GM12878 (cell line): Measurements from ENCODE around the gene MAST2. TPM values are rescaled to one million over a fixed set of nuclear protein-coding genes. Genes with fewer than 3 reads are reported as not detected.

Source experiments
- ATAC-seq: fragments of 200-7000 bp; cut with Tn5 transposase; 3 replicates; pipeline ENCODE4 v1.9.1; 2020; ENCODE audit warnings: mild to moderate bottlenecking, moderate library complexity
- BruUV-seq: library from RNA; stranded (reverse); fragments of 400-500 nt; replicated peaks from 2 replicates; lab custom pipeline; 2021; lab: Mats Ljungman, UMichigan
- CTCF ChIA-PET: fragments of 300-600 bp; sonication (Branson Sonifier 250); formaldehyde crosslinking; extraction: SDS; loops from one replicate; lab custom pipeline; 2021; ENCODE audit warnings: inconsistent platforms; lab: Yijun Ruan, JAX
- POLR2A ChIA-PET: fragments of 350-600 bp; formaldehyde crosslinking; extraction: SDS; loops from one replicate; lab custom pipeline; 2021; ENCODE audit warnings: inconsistent platforms; lab: Charles Lee
- RAD21 ChIA-PET: fragments of 300-600 bp; sonication (Branson Sonifier 250); formaldehyde crosslinking; loops from one replicate; lab custom pipeline; 2023; ENCODE audit warnings: antibody characterized with exemption; ENCODE audit not compliant: unreplicated experiment; lab: Charles Lee
- SMC1A ChIA-PET: fragments of 300-600 bp; sonication (Branson Sonifier 250); formaldehyde crosslinking; loops from one replicate; lab custom pipeline; 2023; ENCODE audit not compliant: unreplicated experiment, uncharacterized antibody; lab: Charles Lee
- DNase-seq: peaks from one replicate; pipeline ENCODE4 v3.0.0-alpha.2; 2011; ENCODE audit warnings: low read depth, low spot score
- FAIRE-seq: peaks from 3 replicates; lab custom pipeline; 2011; peaks lifted over from hg19 to GRCh38; lab: Jason Lieb, UNC
- H2AFZ ChIP-seq: 2 replicates; pipeline ENCODE4 v1.6.0; 2011; ENCODE audit warnings: low read depth, low read length, control low read depth; ENCODE audit not compliant: control insufficient read depth
- H3K27ac ChIP-seq: 2 replicates; pipeline ENCODE4 v1.5.1; 2011; ENCODE audit warnings: control low read depth; ENCODE audit not compliant: control insufficient read depth, insufficient read depth
- H3K27me3 ChIP-seq, 2 experiments: replicated peaks in 1 of 2; 2 replicates each; pipeline versions ENCODE4 v1.6.0 to v1.6.1; 2011; ENCODE audit warnings: low read length in 1 of 2; ENCODE audit not compliant: control insufficient read depth in 2 of 2, insufficient read depth in 2 of 2
- H3K36me3 ChIP-seq, 2 experiments: 2 replicates each; pipeline ENCODE4 v1.5.1; 2011; ENCODE audit warnings: low read length in 1 of 2; ENCODE audit not compliant: control insufficient read depth in 2 of 2, insufficient read depth in 2 of 2
- H3K4me1 ChIP-seq: 2 replicates; pipeline ENCODE4 v1.6.1; 2011; ENCODE audit warnings: mild to moderate bottlenecking, low read length, moderate library complexity, mixed read lengths; ENCODE audit not compliant: control insufficient read depth, insufficient read depth
- H3K4me2 ChIP-seq: 2 replicates; pipeline ENCODE4 v1.6.0; 2011; ENCODE audit warnings: control low read depth; ENCODE audit not compliant: control insufficient read depth, insufficient read depth
- H3K4me3 ChIP-seq: fragments of 200-600 bp; sonication (generic); 2 replicates; pipeline ENCODE4 v1.5.1; 2016
- H3K79me2 ChIP-seq: 2 replicates; pipeline ENCODE4 v1.6.0; 2011; ENCODE audit warnings: low read length; ENCODE audit not compliant: control insufficient read depth, insufficient read depth
- H3K9ac ChIP-seq: 2 replicates; pipeline ENCODE4 v1.8.0; 2011; ENCODE audit warnings: low read length, control low read depth, mixed read lengths; ENCODE audit not compliant: control insufficient read depth, insufficient read depth
- H3K9me3 ChIP-seq: replicated peaks from 3 replicates; pipeline ENCODE4 v1.5.1; 2011; ENCODE audit warnings: mild to moderate bottlenecking, low read length; ENCODE audit not compliant: control insufficient read depth, insufficient read depth
- H4K20me1 ChIP-seq: 2 replicates; pipeline ENCODE4 v1.6.0; 2011; ENCODE audit not compliant: control insufficient read depth, insufficient read depth
- FOXM1 ChIP-seq: IDR thresholded peaks from 2 replicates; pipeline ENCODE4 v1.6.1; 2012; ENCODE audit warnings: low read depth, mild to moderate bottlenecking, inconsistent platforms, low read length, moderate library complexity
- NR2F1 ChIP-seq: fragments of 450-650 bp; conservative IDR thresholded peaks from 2 replicates; pipeline ENCODE4 v1.6.1; 2017; ENCODE audit warnings: mild to moderate bottlenecking
- YBX1 ChIP-seq: fragments of 450-650 bp; IDR thresholded peaks from 2 replicates; pipeline ENCODE4 v1.6.1; 2016; ENCODE audit warnings: antibody characterized with exemption
- YY1 ChIP-seq: IDR thresholded peaks from 2 replicates; pipeline ENCODE4 v1.6.1; 2011; ENCODE audit warnings: low read depth, mild to moderate bottlenecking, low read length
- ZNF384 ChIP-seq: IDR thresholded peaks from 2 replicates; pipeline ENCODE4 v1.6.1; 2012; ENCODE audit warnings: low read depth, mild to moderate bottlenecking, low read length, improper control_type of control experiment, borderline replicate concordance
- WGBS: methylation state at CpG from one replicate; pipeline ENCODE4 v1.1.6; 2016; ENCODE audit warnings: low lambda C conversion rate; ENCODE audit not compliant: insufficient replicate concordance, insufficient coverage; ENCODE audit errors: missing lambda C conversion rate; 5-methylcytosine and 5-hydroxymethylcytosine counted together
- in situ Hi-C: fragments of 300-500 bp; cut with MboI; formaldehyde crosslinking; loops from 9 replicates; pipeline ENCODE4 v1.14.3; 2018; ENCODE audit warnings: mixed read lengths
- intact Hi-C: fragments of 100-400 bp; cut with micrococcal nuclease; formaldehyde crosslinking; loops from one replicate; pipeline ENCODE4 v1.14.2; 2022; ENCODE audit not compliant: unreplicated experiment
- polyA plus RNA-seq, 11 experiments: library from polyadenylated mRNA; depleted of rRNA in 4 of 11; unstranded in 6 of 11; stranded (reverse) in 5 of 11; fragments of >200 nt; fragmentation: Nextera tagmentation in 4 of 11; fragmentation: Illumina TruSeq in 1 of 11; extraction: Ambion mirVana in 4 of 11; extraction: Trizol in 1 of 11; gene quantifications; 1 replicate in 1 of 11; 2 replicates in 10 of 11; pipeline versions ENCODE4 v1.2.1 to v1.2.3, GENCODE V29; 2011 to 2016; ENCODE audit warnings: inconsistent platforms in 2 of 11, missing spikeins in 2 of 11, low read depth in 1 of 11
- total RNA-seq, 4 experiments: library from RNA; depleted of rRNA in 3 of 4; stranded (reverse); fragments of >200 nt in 3 of 4; fragmentation: Illumina TruSeq in 1 of 4; extraction: Trizol in 1 of 4; gene quantifications; 2 replicates each; pipeline versions ENCODE4 v1.2.1 to v1.2.3, GENCODE V29; 2013 to 2021
- TF ChIP-seq, protein P1 (sequence below): fragments of 450-650 bp; IDR thresholded peaks from 2 replicates; pipeline ENCODE4 v1.6.1; 2016; ENCODE audit warnings: mild to moderate bottlenecking
- TF ChIP-seq, protein P2 (sequence below): IDR thresholded peaks from 2 replicates; pipeline ENCODE4 v1.6.1; 2011; ENCODE audit warnings: borderline replicate concordance, low read depth, mild to moderate bottlenecking, moderate library complexity, mixed read lengths, low read length; ENCODE audit not compliant: insufficient read depth; ENCODE audit errors: extremely low read length
- TF ChIP-seq, protein P3 (sequence below): IDR thresholded peaks from 2 replicates; pipeline ENCODE4 v1.6.1; 2012; ENCODE audit warnings: improper control_type of control experiment, low read depth, low read length; ENCODE audit not compliant: insufficient replicate concordance

Gene MAST2
- total and polyA plus RNA-seq, 10 of the 15 experiments (the other 5 are each of a cell fraction or from before 2014, with no cell fraction given), result 1.0 to 28.7 (median 13.8) TPM

DNA sequence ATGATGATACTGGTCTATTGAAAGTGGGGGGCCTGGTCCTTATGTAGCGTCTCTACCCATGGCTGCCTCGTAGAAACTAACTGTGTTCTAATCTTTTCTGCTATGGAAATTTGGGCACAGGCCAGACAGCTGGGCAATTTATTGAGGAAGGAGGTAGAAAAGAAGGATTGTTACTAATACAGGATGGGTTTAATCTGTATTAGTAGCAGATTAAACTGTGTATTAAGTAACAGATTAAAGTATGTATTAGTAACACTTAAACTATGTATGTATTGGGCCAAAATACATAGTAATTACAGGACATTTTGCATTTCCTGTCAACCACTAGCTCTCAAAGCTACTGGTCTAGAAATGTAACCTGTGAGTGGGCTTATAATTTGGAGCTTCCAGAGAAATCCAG, 142.0 kb downstream of the MAST2 start:
- BruUV-seq, result no TSS peak
- in situ Hi-C loops, result no loop called here
- WGBS, result 21% methylated on average over 2 of the region's 2 CpGs

More for the DNA sequence above, 142.0 kb downstream of the MAST2 start:
- CTCF ChIA-PET, result no interaction called here
- H3K4me2 ChIP-seq, result no peak overlapping the region
- DNase-seq, result no peak
- SMC1A ChIA-PET, result no interaction called here
- H3K36me3 ChIP-seq, result no peaks in the 10 kb centered on the region
- no peaks in the 10 kb centered on the region for H4K20me1 ChIP-seq
- intact Hi-C loops, result no loop called here
- no peak overlapping the region for H3K4me3 ChIP-seq
- TF ChIP-seq ZNF384 (no peak), YBX1 (no peak), FOXM1 (no peak), YY1 (no peak), NR2F1 (no peak)
- TF ChIP-seq, protein P1, sequence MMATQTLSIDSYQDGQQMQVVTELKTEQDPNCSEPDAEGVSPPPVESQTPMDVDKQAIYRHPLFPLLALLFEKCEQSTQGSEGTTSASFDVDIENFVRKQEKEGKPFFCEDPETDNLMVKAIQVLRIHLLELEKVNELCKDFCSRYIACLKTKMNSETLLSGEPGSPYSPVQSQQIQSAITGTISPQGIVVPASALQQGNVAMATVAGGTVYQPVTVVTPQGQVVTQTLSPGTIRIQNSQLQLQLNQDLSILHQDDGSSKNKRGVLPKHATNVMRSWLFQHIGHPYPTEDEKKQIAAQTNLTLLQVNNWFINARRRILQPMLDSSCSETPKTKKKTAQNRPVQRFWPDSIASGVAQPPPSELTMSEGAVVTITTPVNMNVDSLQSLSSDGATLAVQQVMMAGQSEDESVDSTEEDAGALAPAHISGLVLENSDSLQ, result no peak
- TF ChIP-seq, protein P2, sequence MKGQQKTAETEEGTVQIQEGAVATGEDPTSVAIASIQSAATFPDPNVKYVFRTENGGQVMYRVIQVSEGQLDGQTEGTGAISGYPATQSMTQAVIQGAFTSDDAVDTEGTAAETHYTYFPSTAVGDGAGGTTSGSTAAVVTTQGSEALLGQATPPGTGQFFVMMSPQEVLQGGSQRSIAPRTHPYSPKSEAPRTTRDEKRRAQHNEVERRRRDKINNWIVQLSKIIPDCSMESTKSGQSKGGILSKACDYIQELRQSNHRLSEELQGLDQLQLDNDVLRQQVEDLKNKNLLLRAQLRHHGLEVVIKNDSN, result no peak
- TF ChIP-seq, protein P3, sequence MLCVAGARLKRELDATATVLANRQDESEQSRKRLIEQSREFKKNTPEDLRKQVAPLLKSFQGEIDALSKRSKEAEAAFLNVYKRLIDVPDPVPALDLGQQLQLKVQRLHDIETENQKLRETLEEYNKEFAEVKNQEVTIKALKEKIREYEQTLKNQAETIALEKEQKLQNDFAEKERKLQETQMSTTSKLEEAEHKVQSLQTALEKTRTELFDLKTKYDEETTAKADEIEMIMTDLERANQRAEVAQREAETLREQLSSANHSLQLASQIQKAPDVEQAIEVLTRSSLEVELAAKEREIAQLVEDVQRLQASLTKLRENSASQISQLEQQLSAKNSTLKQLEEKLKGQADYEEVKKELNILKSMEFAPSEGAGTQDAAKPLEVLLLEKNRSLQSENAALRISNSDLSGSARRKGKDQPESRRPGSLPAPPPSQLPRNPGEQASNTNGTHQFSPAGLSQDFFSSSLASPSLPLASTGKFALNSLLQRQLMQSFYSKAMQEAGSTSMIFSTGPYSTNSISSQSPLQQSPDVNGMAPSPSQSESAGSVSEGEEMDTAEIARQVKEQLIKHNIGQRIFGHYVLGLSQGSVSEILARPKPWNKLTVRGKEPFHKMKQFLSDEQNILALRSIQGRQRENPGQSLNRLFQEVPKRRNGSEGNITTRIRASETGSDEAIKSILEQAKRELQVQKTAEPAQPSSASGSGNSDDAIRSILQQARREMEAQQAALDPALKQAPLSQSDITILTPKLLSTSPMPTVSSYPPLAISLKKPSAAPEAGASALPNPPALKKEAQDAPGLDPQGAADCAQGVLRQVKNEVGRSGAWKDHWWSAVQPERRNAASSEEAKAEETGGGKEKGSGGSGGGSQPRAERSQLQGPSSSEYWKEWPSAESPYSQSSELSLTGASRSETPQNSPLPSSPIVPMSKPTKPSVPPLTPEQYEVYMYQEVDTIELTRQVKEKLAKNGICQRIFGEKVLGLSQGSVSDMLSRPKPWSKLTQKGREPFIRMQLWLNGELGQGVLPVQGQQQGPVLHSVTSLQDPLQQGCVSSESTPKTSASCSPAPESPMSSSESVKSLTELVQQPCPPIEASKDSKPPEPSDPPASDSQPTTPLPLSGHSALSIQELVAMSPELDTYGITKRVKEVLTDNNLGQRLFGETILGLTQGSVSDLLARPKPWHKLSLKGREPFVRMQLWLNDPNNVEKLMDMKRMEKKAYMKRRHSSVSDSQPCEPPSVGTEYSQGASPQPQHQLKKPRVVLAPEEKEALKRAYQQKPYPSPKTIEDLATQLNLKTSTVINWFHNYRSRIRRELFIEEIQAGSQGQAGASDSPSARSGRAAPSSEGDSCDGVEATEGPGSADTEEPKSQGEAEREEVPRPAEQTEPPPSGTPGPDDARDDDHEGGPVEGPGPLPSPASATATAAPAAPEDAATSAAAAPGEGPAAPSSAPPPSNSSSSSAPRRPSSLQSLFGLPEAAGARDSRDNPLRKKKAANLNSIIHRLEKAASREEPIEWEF, result no peak
- H3K27me3 ChIP-seq, result no peaks in the 10 kb centered on the region
- H3K79me2 ChIP-seq, result no peaks in the 10 kb centered on the region
- H2AFZ ChIP-seq, result no peak overlapping the region
- no peaks in the 10 kb centered on the region for H3K4me1 ChIP-seq
- RAD21 ChIA-PET, result no interaction called here
- ATAC-seq, result no peak
- no peak overlapping the region for H3K27ac ChIP-seq
- H3K9ac ChIP-seq, result no peak overlapping the region
- no peak for FAIRE-seq
- no peaks in the 10 kb centered on the region for H3K9me3 ChIP-seq
- POLR2A ChIA-PET, result no interaction called here
